Brain microvascular endothelial cell (primary cell): Measurements from ENCODE around the gene PUS1.

Experiments used
- DNase-seq: peaks from one replicate; pipeline ENCODE4 v3.0.0-alpha.2; 2020
- H3K27ac ChIP-seq: fragments of 250-450 bp; sonication (Bioruptor Pico); 2 replicates; pipeline ENCODE4 v1.5.1; 2020; ENCODE audit warnings: mild to moderate bottlenecking, moderate library complexity
- H3K27me3 ChIP-seq: fragments of 250-450 bp; sonication (Bioruptor Pico); replicated peaks from 2 replicates; pipeline ENCODE4 v1.5.1; 2020; ENCODE audit warnings: mild to moderate bottlenecking
- H3K36me3 ChIP-seq: fragments of 250-450 bp; sonication (Bioruptor Pico); replicated peaks from 2 replicates; pipeline ENCODE4 v1.5.1; 2020; ENCODE audit warnings: mild to moderate bottlenecking
- H3K4me3 ChIP-seq: 2 replicates; pipeline ENCODE4 v1.5.1; 2011; ENCODE audit warnings: low read depth, mild to moderate bottlenecking, control low read depth, low read length, moderate library complexity
- CTCF ChIP-seq: IDR thresholded peaks from 2 replicates; pipeline ENCODE4 v1.5.1; 2011; ENCODE audit warnings: low read depth, mild to moderate bottlenecking, moderate library complexity, low read length, control low read depth, inconsistent platforms; ENCODE audit errors: missing control alignments
- in situ Hi-C: cut with HindIII; loops from 2 replicates; pipeline ENCODE4 v1.10.0; 2017; ENCODE audit warnings: low sequenced_read_pairs, low pct_ligation_motif_present

PUS1 gene

GRCh38 chr12:131914179-131914702, 14.8 kb upstream of the PUS1 start:
- Histone ChIP-seq H3K4me3 (no peak overlapping the region), H3K27ac (no peak overlapping the region), H3K27me3 (no peaks in the 10 kb centered on the region), H3K36me3 (peaks cover 56% of the 10 kb centered on the region)
- no peak for DNase-seq
- TF ChIP-seq CTCF = no peak
- in situ Hi-C loops = no loop called here

DNA sequence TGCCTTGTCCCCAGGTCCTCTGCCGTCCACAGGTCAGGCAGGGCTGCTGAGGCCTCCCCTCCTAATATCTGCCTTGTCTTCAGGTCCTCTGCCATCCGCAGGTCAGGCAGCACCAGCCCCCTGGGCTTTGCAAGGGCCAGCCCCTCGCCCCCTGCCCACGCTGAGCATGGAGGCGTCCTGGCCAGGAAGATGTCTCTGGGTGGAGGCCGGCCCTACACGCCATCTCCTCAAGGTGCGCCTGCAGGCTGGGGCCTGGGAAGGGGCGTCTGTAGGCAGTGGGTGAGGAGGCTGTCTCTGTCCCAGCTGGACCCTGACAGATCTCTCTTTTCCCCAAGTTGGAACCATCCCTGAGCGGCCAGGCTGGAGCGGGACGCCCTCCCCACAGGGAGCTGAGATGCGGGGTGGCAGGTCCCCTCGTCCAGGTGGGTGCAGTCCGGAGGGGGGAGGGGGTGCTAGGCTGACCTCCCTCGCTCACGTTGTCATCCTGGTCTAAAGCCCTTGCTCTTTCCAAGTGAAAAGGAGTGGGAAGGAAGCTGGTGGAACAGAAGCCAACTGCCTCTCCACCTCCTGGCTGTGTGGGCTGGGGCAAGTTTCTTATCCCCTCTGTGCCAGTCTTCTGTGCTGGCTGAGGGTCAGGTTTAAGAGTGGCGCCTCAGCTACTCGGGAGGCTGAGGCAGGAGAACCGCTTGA, 13.9 kb upstream of the PUS1 start:
- H3K27me3 ChIP-seq = no peaks in the 10 kb centered on the region
- no peak for DNase-seq
- H3K36me3 ChIP-seq = peaks cover 52% of the 10 kb centered on the region
- TF ChIP-seq CTCF = no peak
- in situ Hi-C loops = no loop called here
- no peak overlapping the region for H3K27ac ChIP-seq
- no peak overlapping the region for H3K4me3 ChIP-seq

DNA sequence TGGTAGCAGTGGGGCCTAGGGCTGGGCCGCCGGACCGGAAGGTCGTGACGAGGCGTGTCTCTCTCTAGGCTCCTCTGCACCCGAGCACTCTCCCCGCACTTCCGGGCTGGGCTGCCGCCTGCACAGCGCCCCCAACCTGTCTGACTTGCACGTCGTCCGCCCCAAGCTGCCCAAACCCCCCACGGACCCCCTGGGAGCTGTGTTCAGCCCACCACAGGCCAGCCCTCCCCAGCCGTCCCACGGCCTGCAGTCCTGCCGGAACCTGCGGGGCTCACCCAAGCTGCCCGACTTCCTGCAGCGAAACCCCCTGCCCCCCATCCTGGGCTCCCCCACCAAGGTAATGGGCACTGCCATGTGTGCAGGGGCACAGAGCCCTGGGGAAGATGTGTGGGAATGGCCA, 13.3 kb upstream of the PUS1 start:
- in situ Hi-C loops = no loop called here
- H3K36me3 ChIP-seq = peaks cover 47% of the 10 kb centered on the region

GRCh38 chr12:131916306-131917138, 12.6 kb upstream of the PUS1 start:
- no peak for DNase-seq
- H3K36me3 ChIP-seq = peaks cover 45% of the 10 kb centered on the region
- H3K27me3 ChIP-seq = no peaks in the 10 kb centered on the region
- no peak overlapping the region for H3K4me3 ChIP-seq
- peak; percentile 5 for TF ChIP-seq CTCF
- H3K27ac ChIP-seq = no peak overlapping the region
- in situ Hi-C loops = no loop called here

More for the DNA sequence above, 13.3 kb upstream of the PUS1 start:
- no peak for DNase-seq
- Histone ChIP-seq H3K27ac (no peak overlapping the region), H3K4me3 (no peak overlapping the region), H3K27me3 (no peaks in the 10 kb centered on the region)
- TF ChIP-seq CTCF = no peak

GRCh38 chr12:131917139-131917710, 11.9 kb upstream of the PUS1 start:
- no peak for TF ChIP-seq CTCF
- DNase-seq = no peak
- H3K4me3 ChIP-seq = no peak overlapping the region
- peaks cover 46% of the 10 kb centered on the region for H3K36me3 ChIP-seq
- in situ Hi-C loops = no loop called here
- no peaks in the 10 kb centered on the region for H3K27me3 ChIP-seq
- no peak overlapping the region for H3K27ac ChIP-seq
